HepG2 (cell line): Measurements from ENCODE around the gene LAX1. TPM values are rescaled to one million over a fixed set of nuclear protein-coding genes. Genes with fewer than 3 reads are reported as not detected.

Experiments
- ATAC-seq: fragments of 200-7000 bp; cut with Tn5 transposase; 3 replicates; pipeline ENCODE4 v1.9.1; 2020; ENCODE audit warnings: mild to moderate bottlenecking, moderate library complexity
- BruUV-seq: library from RNA; stranded (reverse); fragments of 400-500 nt; replicated peaks from 2 replicates; lab custom pipeline; 2021; lab: Mats Ljungman, UMichigan
- CTCF ChIA-PET: fragments of 300-600 bp; formaldehyde crosslinking; extraction: SDS; loops from one replicate; lab custom pipeline; 2021; ENCODE audit warnings: low total read pairs, inconsistent platforms, low intra/inter-chr PET ratio; lab: Yijun Ruan, JAX
- POLR2A ChIA-PET: fragments of 350-600 bp; sonication (Branson Sonifier 250); formaldehyde crosslinking; loops from one replicate; lab custom pipeline; 2020; ENCODE audit warnings: antibody characterized with exemption, inconsistent platforms; lab: Yijun Ruan, JAX
- DNase-seq: peaks from one replicate; pipeline ENCODE4 v3.0.0-alpha.2; 2015; ENCODE audit warnings: low spot score
- FAIRE-seq: peaks from 3 replicates; lab custom pipeline; 2011; peaks lifted over from hg19 to GRCh38; lab: Jason Lieb, UNC
- H2AFZ ChIP-seq: one replicate; pipeline ENCODE4 v1.6.1; 2011; ENCODE audit warnings: low read length, inconsistent platforms
- H3K27ac ChIP-seq: fragments of 300-600 bp; 3 replicates; pipeline ENCODE4 v1.8.0; 2011; ENCODE audit warnings: mixed run types, mild to moderate bottlenecking, mixed read lengths, low read length, inconsistent platforms; ENCODE audit not compliant: insufficient read depth; ENCODE audit errors: extremely low read length
- H3K27me3 ChIP-seq, 2 experiments: fragments of 200-600 bp in 1 of 2; 2 replicates in 1 of 2; 3 replicates in 1 of 2; pipeline versions ENCODE4 v1.6.0 to v1.8.0; 2011; ENCODE audit warnings: low read length in 2 of 2, mild to moderate bottlenecking in 2 of 2, moderate library complexity in 2 of 2, inconsistent platforms in 1 of 2; ENCODE audit not compliant: insufficient read depth in 2 of 2, control insufficient read depth in 1 of 2
- H3K36me3 ChIP-seq, 2 experiments: fragments of 200-600 bp in 1 of 2; replicated peaks in 1 of 2; 2 replicates in 1 of 2; 3 replicates in 1 of 2; pipeline versions ENCODE4 v1.5.1 to v1.8.0; 2011; ENCODE audit warnings: low read length in 2 of 2, inconsistent platforms in 1 of 2; ENCODE audit not compliant: insufficient read depth in 2 of 2, control insufficient read depth in 1 of 2
- H3K4me1 ChIP-seq: 2 replicates; pipeline ENCODE4 v1.5.1; 2012; ENCODE audit warnings: low read length, inconsistent platforms; ENCODE audit not compliant: insufficient read depth
- H3K4me2 ChIP-seq: 2 replicates; pipeline ENCODE4 v1.6.0; 2011; ENCODE audit warnings: low read depth, low read length, inconsistent platforms
- H3K4me3 ChIP-seq, 3 experiments: fragments of 200-600 bp in 1 of 3; sonication (generic), shearing (Covaris generic) in 1 of 3; replicated peaks in 1 of 3; 2 replicates each; pipeline ENCODE4 v1.5.1; 2011 to 2016; ENCODE audit warnings: low read length in 3 of 3, inconsistent platforms in 2 of 3, low read depth in 2 of 3, mild to moderate bottlenecking in 2 of 3, control low read depth in 1 of 3, mixed read lengths in 1 of 3; ENCODE audit not compliant: insufficient read depth in 1 of 3
- H3K79me2 ChIP-seq: one replicate; pipeline ENCODE4 v1.6.1; 2011; ENCODE audit warnings: low read length, inconsistent platforms; ENCODE audit not compliant: insufficient read depth
- H3K9ac ChIP-seq: 2 replicates; pipeline ENCODE4 v1.6.0; 2011; ENCODE audit warnings: mild to moderate bottlenecking, low read depth, low read length, inconsistent platforms; ENCODE audit not compliant: insufficient read depth
- H3K9me3 ChIP-seq: 2 replicates; pipeline ENCODE4 v1.5.1; 2012; ENCODE audit warnings: mild to moderate bottlenecking, low read length
- H4K20me1 ChIP-seq: 2 replicates; pipeline ENCODE4 v1.6.0; 2011; ENCODE audit warnings: inconsistent platforms, mild to moderate bottlenecking, low read length, moderate library complexity; ENCODE audit not compliant: insufficient read depth
- ARID2 ChIP-seq: sonication (generic); formaldehyde crosslinking; IDR thresholded peaks from 2 replicates; pipeline ENCODE4 v1.8.1; 2022; ENCODE audit warnings: mild to moderate bottlenecking, missing genetic modification reagents, borderline replicate concordance
- ATF7 ChIP-seq, 2 experiments: fragments of 450-650 bp in 1 of 2; sonication (generic) in 1 of 2; formaldehyde crosslinking in 1 of 2; IDR thresholded peaks; 2 replicates each; pipeline versions ENCODE4 v1.4.0 to v1.6.1; 2016 to 2020; ENCODE audit warnings: antibody characterized with exemption in 1 of 2, mild to moderate bottlenecking in 1 of 2, missing genetic modification reagents in 1 of 2
- CC2D1A ChIP-seq: sonication (generic); formaldehyde crosslinking; IDR thresholded peaks from 2 replicates; pipeline ENCODE4 v1.8.1; 2023; ENCODE audit warnings: mild to moderate bottlenecking, missing genetic modification reagents
- EED ChIP-seq: sonication (generic); formaldehyde crosslinking; IDR thresholded peaks from 2 replicates; pipeline ENCODE4 v1.5.0; 2020; ENCODE audit warnings: mild to moderate bottlenecking, missing genetic modification reagents
- HNRNPL ChIP-seq: fragments of 200-400 bp; formaldehyde crosslinking; IDR thresholded peaks from 2 replicates; pipeline ENCODE4 v1.6.1; 2017; ENCODE audit warnings: mild to moderate bottlenecking, low read depth, low read length
- JUN ChIP-seq: sonication (generic); formaldehyde crosslinking; IDR thresholded peaks from 2 replicates; pipeline ENCODE4 v1.4.0; 2020; ENCODE audit warnings: mild to moderate bottlenecking, missing genetic modification reagents
- KDM3A ChIP-seq: IDR thresholded peaks from 2 replicates; pipeline ENCODE4 v1.6.1; 2018; ENCODE audit warnings: low read depth, missing compliant biosample characterization
- KDM6A ChIP-seq: IDR thresholded peaks from 2 replicates; pipeline ENCODE4 v1.6.1; 2016; ENCODE audit warnings: low read depth
- MEIS2 ChIP-seq: sonication (generic); formaldehyde crosslinking; IDR thresholded peaks from 2 replicates; pipeline ENCODE4 v1.9.0; 2021; ENCODE audit warnings: mild to moderate bottlenecking, missing genetic modification reagents
- MXD4 ChIP-seq: IDR thresholded peaks from 2 replicates; pipeline ENCODE4 v1.6.1; 2016; ENCODE audit warnings: mild to moderate bottlenecking, missing biosample characterization, missing genetic modification reagents
- NFE2L1 ChIP-seq: sonication (generic); formaldehyde crosslinking; IDR thresholded peaks from 2 replicates; pipeline ENCODE4 v1.4.0; 2020; ENCODE audit warnings: missing genetic modification reagents, mild to moderate bottlenecking, borderline replicate concordance
- RBAK ChIP-seq: sonication (generic); formaldehyde crosslinking; IDR thresholded peaks from 2 replicates; pipeline ENCODE4 v1.5.1; 2020; ENCODE audit warnings: mild to moderate bottlenecking, missing genetic modification reagents
- TEAD3 ChIP-seq: optimal IDR thresholded peaks from 2 replicates; pipeline ENCODE3; 2016; ENCODE audit warnings: borderline replicate concordance
- ZNF34 ChIP-seq: sonication (generic); formaldehyde crosslinking; IDR thresholded peaks from 2 replicates; pipeline ENCODE4 v1.4.0; 2020; ENCODE audit warnings: mild to moderate bottlenecking, missing genetic modification reagents, borderline replicate concordance
- ZNF343 ChIP-seq: sonication (generic); formaldehyde crosslinking; IDR thresholded peaks from 2 replicates; pipeline ENCODE4 v1.4.0; 2020; ENCODE audit warnings: mild to moderate bottlenecking, missing genetic modification reagents
- ZSCAN22 ChIP-seq: sonication (generic); formaldehyde crosslinking; IDR thresholded peaks from 2 replicates; pipeline ENCODE4 v1.4.0; 2020; ENCODE audit warnings: mild to moderate bottlenecking, missing genetic modification reagents
- WGBS: methylation state at CpG from one replicate; pipeline ENCODE4 v1.1.6; 2017; ENCODE audit warnings: low lambda C conversion rate; 5-methylcytosine and 5-hydroxymethylcytosine counted together
- in situ Hi-C: cut with HindIII; loops from 2 replicates; pipeline ENCODE4 v1.10.0; 2017; ENCODE audit warnings: low pct_unique_long_range_greater_than_20kb; ENCODE audit not compliant: extremely low pct_ligation_motif_present
- intact Hi-C: fragments of 100-400 bp; cut with micrococcal nuclease; formaldehyde crosslinking; loops from one replicate; pipeline ENCODE4 v1.10.0; 2022; ENCODE audit not compliant: unreplicated experiment
- polyA plus RNA-seq, 8 experiments: library from polyadenylated mRNA; depleted of rRNA in 3 of 8; stranded (reverse) in 7 of 8; unstranded in 1 of 8; fragments of >200 nt; fragmentation: Illumina TruSeq in 4 of 8; extraction: Trizol in 4 of 8; gene quantifications; 2 replicates each; pipeline versions ENCODE4 v1.2.1 to v1.2.3, GENCODE V29; 2011 to 2016; ENCODE audit warnings: low read depth in 4 of 8, missing spikeins in 1 of 8, mixed read lengths in 1 of 8; ENCODE audit not compliant: insufficient read depth in 1 of 8
- total RNA-seq, 5 experiments: library from RNA; depleted of rRNA; stranded (reverse); fragments of >200 nt; fragmentation: Illumina TruSeq; extraction: Trizol; gene quantifications; 2 replicates each; pipeline ENCODE4 v1.2.3, GENCODE V29; 2016; ENCODE audit warnings: low read depth in 1 of 5
- TF ChIP-seq, protein P1 (sequence below): sonication (generic); formaldehyde crosslinking; IDR thresholded peaks from 2 replicates; pipeline ENCODE4 v1.5.1; 2020; ENCODE audit warnings: missing genetic modification reagents, mild to moderate bottlenecking, borderline replicate concordance

Gene LAX1
- total and polyA plus RNA-seq, 2 of the 13 experiments (the other 11 are each of a cell fraction or from before 2014, with no cell fraction given), result not detected

DNA sequence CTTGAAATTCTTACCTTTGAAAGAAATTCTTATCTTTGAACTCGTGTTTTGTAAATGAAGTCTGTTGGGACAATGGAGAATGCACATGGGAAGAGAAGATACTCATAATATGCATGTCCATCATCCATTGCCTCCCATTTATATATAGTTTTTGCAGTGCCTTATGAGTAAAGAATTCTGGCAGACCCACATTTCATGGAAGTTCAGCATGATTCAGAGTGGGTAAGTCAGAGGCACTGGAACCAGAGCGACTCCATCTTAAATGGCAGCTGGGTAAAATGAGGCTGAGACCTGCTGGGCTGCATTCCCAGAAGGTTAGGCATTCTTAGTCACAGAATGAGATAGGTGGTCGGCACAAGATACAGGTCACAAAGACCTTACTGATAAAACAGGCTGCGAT, 13.8 kb downstream of the LAX1 start (continued):
- no peak for TF ChIP-seq JUN (CRISPR knock-in tag)
- no peak for TF ChIP-seq ZSCAN22 (CRISPR knock-in tag)

DNA sequence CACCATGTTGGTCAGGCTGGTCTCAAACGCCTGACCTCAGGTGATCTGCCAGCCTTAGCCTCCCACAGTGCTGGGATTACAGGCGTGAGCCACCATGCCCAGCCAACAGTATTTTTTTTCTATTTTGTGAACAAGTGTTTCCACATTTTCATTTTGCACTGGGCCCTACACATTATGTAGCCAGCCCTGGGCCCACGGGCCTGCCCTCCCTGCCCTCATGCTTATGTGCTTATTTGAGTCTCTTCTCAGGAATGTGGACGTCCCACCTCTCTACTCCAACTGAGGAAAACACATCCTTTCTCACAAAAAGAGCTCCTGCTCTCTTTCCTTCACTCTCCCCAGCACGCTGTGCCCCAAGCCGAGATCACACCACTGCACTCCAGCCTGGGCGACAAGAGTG, 17.0 kb downstream of the LAX1 start:
- no peak overlapping the region for H3K4me2 ChIP-seq
- BruUV-seq, result no TSS peak
- H3K9ac ChIP-seq, result no peak overlapping the region
- H2AFZ ChIP-seq, result no peak overlapping the region
- H3K27ac ChIP-seq, result no peak overlapping the region
- 44% methylated on average over 7 of the region's 7 CpGs for WGBS
- DNase-seq, result no peak
- ATAC-seq, result no peak
- H3K79me2 ChIP-seq, result no peaks in the 10 kb centered on the region
- TF ChIP-seq NFE2L1 (CRISPR knock-in tag) (no peak), ARID2 (CRISPR knock-in tag) (no peak), ZNF343 (CRISPR knock-in tag) (no peak), KDM6A (no peak)
- intact Hi-C loops (no loop called here), in situ Hi-C loops (no loop called here)
- H3K36me3 ChIP-seq, result no peaks in the 10 kb centered on the region
- ChIA-PET POLR2A (no interaction called here), CTCF (no interaction called here)
- no peak overlapping the region for H3K4me3 ChIP-seq
- H3K9me3 ChIP-seq, result no peaks in the 10 kb centered on the region
- H4K20me1 ChIP-seq, result no peaks in the 10 kb centered on the region
- H3K27me3 ChIP-seq, result no peaks in the 10 kb centered on the region; a peak in 1 of 5 replicates
- no peak for FAIRE-seq
- H3K4me1 ChIP-seq, result no peaks in the 10 kb centered on the region

DNA sequence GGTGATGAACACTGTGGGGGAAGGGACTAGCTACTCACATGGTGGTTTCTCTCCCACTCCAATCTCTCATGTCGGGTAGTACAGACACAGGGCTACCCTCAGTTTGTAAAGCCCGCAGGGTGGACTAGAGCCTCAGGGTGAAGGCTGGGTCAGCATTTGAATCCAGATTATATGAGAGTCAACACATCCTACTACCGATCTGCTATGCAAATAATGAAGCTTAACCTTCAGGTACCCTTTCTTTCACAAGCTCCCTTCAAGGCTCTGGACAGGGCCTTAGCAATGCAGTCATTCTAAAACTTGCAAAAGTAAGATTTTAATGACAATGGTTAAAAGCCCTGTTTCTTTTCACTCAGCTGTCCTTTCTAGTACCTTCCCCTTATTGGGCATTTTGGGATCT, 25.0 kb downstream of the LAX1 start:
- TF ChIP-seq ZNF34, result no peak
- no peak for TF ChIP-seq CC2D1A (CRISPR knock-in tag)
- TF ChIP-seq RBAK, result no peak
- no peak for TF ChIP-seq MEIS2
- TF ChIP-seq HNRNPL, result no peak
- TF ChIP-seq, protein P1, sequence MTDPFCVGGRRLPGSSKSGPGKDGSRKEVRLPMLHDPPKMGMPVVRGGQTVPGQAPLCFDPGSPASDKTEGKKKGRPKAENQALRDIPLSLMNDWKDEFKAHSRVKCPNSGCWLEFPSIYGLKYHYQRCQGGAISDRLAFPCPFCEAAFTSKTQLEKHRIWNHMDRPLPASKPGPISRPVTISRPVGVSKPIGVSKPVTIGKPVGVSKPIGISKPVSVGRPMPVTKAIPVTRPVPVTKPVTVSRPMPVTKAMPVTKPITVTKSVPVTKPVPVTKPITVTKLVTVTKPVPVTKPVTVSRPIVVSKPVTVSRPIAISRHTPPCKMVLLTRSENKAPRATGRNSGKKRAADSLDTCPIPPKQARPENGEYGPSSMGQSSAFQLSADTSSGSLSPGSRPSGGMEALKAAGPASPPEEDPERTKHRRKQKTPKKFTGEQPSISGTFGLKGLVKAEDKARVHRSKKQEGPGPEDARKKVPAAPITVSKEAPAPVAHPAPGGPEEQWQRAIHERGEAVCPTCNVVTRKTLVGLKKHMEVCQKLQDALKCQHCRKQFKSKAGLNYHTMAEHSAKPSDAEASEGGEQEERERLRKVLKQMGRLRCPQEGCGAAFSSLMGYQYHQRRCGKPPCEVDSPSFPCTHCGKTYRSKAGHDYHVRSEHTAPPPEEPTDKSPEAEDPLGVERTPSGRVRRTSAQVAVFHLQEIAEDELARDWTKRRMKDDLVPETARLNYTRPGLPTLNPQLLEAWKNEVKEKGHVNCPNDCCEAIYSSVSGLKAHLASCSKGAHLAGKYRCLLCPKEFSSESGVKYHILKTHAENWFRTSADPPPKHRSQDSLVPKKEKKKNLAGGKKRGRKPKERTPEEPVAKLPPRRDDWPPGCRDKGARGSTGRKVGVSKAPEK, result no peak
- TF ChIP-seq EED (CRISPR knock-in tag), result no peak
- TF ChIP-seq MXD4 (CRISPR knock-in tag), result no peak
- TF ChIP-seq ATF7 (IDR thresholded peaks at IDR 0.05), result no peak
- no peak for TF ChIP-seq ATF7 (CRISPR knock-in tag; IDR thresholded peaks at IDR 0.05)
- no peak for TF ChIP-seq TEAD3 (CRISPR knock-in tag)
- TF ChIP-seq KDM3A (CRISPR knock-in tag), result no peak
- Histone ChIP-seq H3K27ac (no peak overlapping the region), H3K9ac (no peak overlapping the region), H3K4me3 (no peak overlapping the region), H3K79me2 (no peaks in the 10 kb centered on the region), H2AFZ (no peak overlapping the region), H3K36me3 (no peaks in the 10 kb centered on the region), H3K4me1 (peaks cover 19% of the 10 kb centered on the region), H3K4me2 (no peak overlapping the region), H4K20me1 (no peaks in the 10 kb centered on the region), H3K9me3 (no peaks in the 10 kb centered on the region), H3K27me3 (no peaks in the 10 kb centered on the region)
- 0% methylated on average over 2 of the region's 3 CpGs for WGBS
- in situ Hi-C loops, result no loop called here
- ATAC-seq (no peak), FAIRE-seq (no peak), DNase-seq (no peak)
- no TSS peak for BruUV-seq
- ChIA-PET CTCF (no interaction called here), POLR2A (no interaction called here)
- intact Hi-C loops, result no loop called here
